Vagina (tissue), 2 donors: ENCODE data around the gene BTRC. TPM values are rescaled to one million over a fixed set of nuclear protein-coding genes. Genes with fewer than 3 reads are reported as not detected.
"Not testable (repeated sequence)": the region's sequence is repeated elsewhere in the genome, so short reads cannot be mapped to it uniquely, and the experiment has no call there.

Experiments used
- DNase-seq, 2 donors: peaks; one replicate each; pipeline ENCODE4 v3.0.0-alpha.2; 2017; ENCODE audit errors: extremely low spot score in 2 of 2
- H3K27ac ChIP-seq: fragments of 200-600 bp; sonication (generic); one replicate; pipeline ENCODE4 v1.5.1; 2019
- H3K27me3 ChIP-seq: fragments of 200-600 bp; sonication (generic); one replicate; pipeline ENCODE4 v1.5.1; 2019
- H3K36me3 ChIP-seq, 2 donors: fragments of 200-600 bp; sonication (generic); one replicate each; pipeline ENCODE4 v1.5.1; 2017 to 2019
- H3K4me1 ChIP-seq: fragments of 200-600 bp; sonication (generic); one replicate; pipeline ENCODE4 v1.5.1; 2019
- H3K4me3 ChIP-seq, 2 donors: fragments of 200-600 bp; sonication (generic); 1 replicate in 1 of 2; 2 replicates in 1 of 2; pipeline ENCODE4 v1.5.1; 2016 to 2019
- H3K9me3 ChIP-seq: fragments of 200-600 bp; sonication (generic); one replicate; pipeline ENCODE4 v1.5.1; 2019
- CTCF ChIP-seq, 3 experiments: fragments of 450-650 bp in 2 of 3; fragments of 200-600 bp in 1 of 3; sonication (generic) in 1 of 3; IDR thresholded peaks; one replicate each; pipeline ENCODE4 v1.5.1; 2017 to 2019; ENCODE audit warnings: antibody characterized with exemption in 3 of 3, mild to moderate bottlenecking in 2 of 3, moderate library complexity in 2 of 3
- POLR2A ChIP-seq, 2 donors: fragments of 450-650 bp; IDR thresholded peaks; one replicate each; pipeline ENCODE4 v1.6.1; 2017; ENCODE audit warnings: antibody characterized with exemption in 2 of 2, mild to moderate bottlenecking in 2 of 2, moderate library complexity in 2 of 2
- POLR2AphosphoS5 ChIP-seq, 2 donors: sonication (generic); formaldehyde crosslinking; IDR thresholded peaks; one replicate each; pipeline ENCODE4 v1.9.0; 2017; ENCODE audit warnings: antibody characterized with exemption in 2 of 2, mild to moderate bottlenecking in 2 of 2, low read depth in 1 of 2; ENCODE audit not compliant: insufficient read depth in 1 of 2
- intact Hi-C: fragments of 100-400 bp; cut with DNase I; formaldehyde crosslinking; loops from one replicate; pipeline ENCODE4 v1.15.1; 2023
- total RNA-seq: library from RNA; depleted of rRNA; stranded (reverse); fragments of >200 nt; gene quantifications from one replicate; pipeline ENCODE4 v1.2.3, GENCODE V29; 2016

Gene BTRC
- total RNA-seq, 1 donor from 2014 or later: 12.5 TPM

- Histone ChIP-seq H3K9me3 (no peaks in the 10 kb centered on the region), H3K4me1 (no peaks in the 10 kb centered on the region), H3K27ac (no peak overlapping the region), H3K27me3 (no peaks in the 10 kb centered on the region), H3K4me3 (no peak overlapping the region), H3K36me3 (peaks cover 0 to 47% of the 10 kb centered on the region in 2 donors)
- no peak for TF ChIP-seq CTCF (IDR thresholded peaks at IDR 0.05)
- no peak for TF ChIP-seq POLR2A (IDR thresholded peaks at IDR 0.05)
- no peak for TF ChIP-seq POLR2AphosphoS5 (IDR thresholded peaks at IDR 0.05; ENCODE audit: insufficient read depth in 1 of 2, low read depth in 1 of 2)
- no peak for DNase-seq
- intact Hi-C loops: no loop called here
These were observed 225.5 kb downstream of the BTRC start for GRCh38 chr10:101579516-101579870.

GRCh38 chr10:101580486-101581399 is 226.8 kb downstream of the BTRC start:
- Histone ChIP-seq H3K4me1 (no peaks in the 10 kb centered on the region), H3K4me3 (no peak overlapping the region), H3K27me3 (no peaks in the 10 kb centered on the region), H3K36me3 (peaks cover 0 to 55% of the 10 kb centered on the region in 2 donors), H3K27ac (no peak overlapping the region), H3K9me3 (no peaks in the 10 kb centered on the region)
- DNase-seq: no peak
- intact Hi-C loops: no loop called here
- TF ChIP-seq POLR2AphosphoS5 (IDR thresholded peaks at IDR 0.05; ENCODE audit: insufficient read depth in 1 of 2, low read depth in 1 of 2): no peak
- TF ChIP-seq POLR2A (IDR thresholded peaks at IDR 0.05): no peak
- no peak for TF ChIP-seq CTCF (IDR thresholded peaks at IDR 0.05)

DNA sequence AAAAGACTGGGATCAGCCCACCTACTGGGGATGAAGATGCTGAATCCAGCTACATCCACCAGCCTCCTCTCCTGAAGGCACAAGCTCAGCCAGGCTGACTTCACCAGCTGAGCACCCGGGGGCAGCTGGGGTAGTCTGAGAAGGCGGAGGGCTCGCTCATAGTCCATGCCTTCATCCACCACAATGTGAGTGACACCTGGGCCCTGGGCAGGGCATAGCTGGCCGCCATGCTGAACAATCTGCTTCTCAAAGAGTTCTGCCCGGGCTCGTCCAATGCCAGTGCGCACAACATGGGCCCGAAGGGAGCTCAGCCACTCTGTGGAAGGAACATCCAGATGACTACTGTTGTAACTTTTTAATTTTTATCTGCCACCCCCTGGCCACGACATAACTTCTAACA is 231.9 kb downstream of the BTRC start:
- H3K9me3 ChIP-seq: no peaks in the 10 kb centered on the region
- H3K27ac ChIP-seq: no peak overlapping the region
- H3K4me3 ChIP-seq: no peak overlapping the region
- peaks cover 24% of the 10 kb centered on the region for H3K4me1 ChIP-seq
- no peak for DNase-seq
- TF ChIP-seq CTCF (IDR thresholded peaks at IDR 0.05) (no peak), POLR2A (IDR thresholded peaks at IDR 0.05) (no peak), POLR2AphosphoS5 (IDR thresholded peaks at IDR 0.05; ENCODE audit: insufficient read depth in 1 of 2, low read depth in 1 of 2) (no peak)
- intact Hi-C loops: no loop called here
- H3K27me3 ChIP-seq: no peaks in the 10 kb centered on the region
- H3K36me3 ChIP-seq: peaks cover 0 to 34% of the 10 kb centered on the region in 2 donors

GRCh38 chr10:101587725-101588653 is 234.0 kb downstream of the BTRC start, which contains the start of the genes DPCD and POLL:
TSS of gene DPCD (plus strand) at chr10:101588321. CDS start at chr10:101588337, 16 bp downstream.
TSS of gene POLL (minus strand) at chr10:101588257. CDS start at chr10:101587360, 897 bp downstream.
- Histone ChIP-seq H3K4me3 (peak within 1 kb of the TSS; percentile 83), H3K27ac (peak within 1 kb of the TSS; percentile 57), H3K27me3 (no peaks in the 10 kb centered on the region), H3K4me1 (peaks cover 24% of the 10 kb centered on the region), H3K9me3 (no peaks in the 10 kb centered on the region), H3K36me3 (peaks cover 0 to 15% of the 10 kb centered on the region in 2 donors)
- peak in 1 of 2 donors; percentile 92 for DNase-seq
- intact Hi-C loops: no loop called here
- TF ChIP-seq POLR2A (IDR thresholded peaks at IDR 0.05): no peak
- peak; percentile 44 to 73 for TF ChIP-seq POLR2AphosphoS5 (IDR thresholded peaks at IDR 0.05; ENCODE audit: insufficient read depth in 1 of 2, low read depth in 1 of 2)

- H3K27me3 ChIP-seq: no peaks in the 10 kb centered on the region
- DNase-seq: no peak
- H3K9me3 ChIP-seq: no peaks in the 10 kb centered on the region
- TF ChIP-seq POLR2A (IDR thresholded peaks at IDR 0.05) (no peak), POLR2AphosphoS5 (IDR thresholded peaks at IDR 0.05; ENCODE audit: insufficient read depth in 1 of 2, low read depth in 1 of 2) (no peak), CTCF (IDR thresholded peaks at IDR 0.05) (no peak)
- H3K4me3 ChIP-seq: peak overlapping the region; percentile 83
- intact Hi-C loops: no loop called here
- H3K27ac ChIP-seq: no peak overlapping the region
- peaks cover 0 to 9% of the 10 kb centered on the region in 2 donors for H3K36me3 ChIP-seq
- H3K4me1 ChIP-seq: peaks cover 24% of the 10 kb centered on the region
These were observed 234.9 kb downstream of the BTRC start for GRCh38 chr10:101588879-101589278.

DNA sequence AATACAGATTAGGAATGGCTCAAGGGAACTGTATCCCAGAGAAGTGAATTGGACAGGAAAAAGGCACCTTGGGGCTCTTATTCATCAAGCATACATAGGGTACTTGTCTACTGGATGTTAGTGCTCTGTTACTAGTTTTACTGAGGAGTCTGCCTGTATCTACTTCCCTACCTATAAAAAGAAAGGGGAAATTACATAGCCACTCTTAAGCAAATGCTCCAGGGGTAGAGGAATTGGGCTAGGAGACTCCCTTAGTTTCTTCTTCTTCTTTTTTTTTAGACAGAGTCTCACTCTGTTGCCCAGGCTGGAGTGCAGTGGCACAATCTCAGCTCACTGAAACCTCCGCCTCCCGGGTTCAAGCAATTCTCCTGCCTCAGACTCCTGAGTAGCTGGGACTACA is 239.4 kb downstream of the BTRC start:
- H3K36me3 ChIP-seq, H3K9me3 ChIP-seq, DNase-seq, H3K4me1 ChIP-seq, H3K27ac ChIP-seq, H3K4me3 ChIP-seq, intact Hi-C loops, H3K27me3 ChIP-seq: not testable (repeated sequence)
